ENCODE results near the gene TSHZ2.

- TF ChIP-seq, protein P1, sequence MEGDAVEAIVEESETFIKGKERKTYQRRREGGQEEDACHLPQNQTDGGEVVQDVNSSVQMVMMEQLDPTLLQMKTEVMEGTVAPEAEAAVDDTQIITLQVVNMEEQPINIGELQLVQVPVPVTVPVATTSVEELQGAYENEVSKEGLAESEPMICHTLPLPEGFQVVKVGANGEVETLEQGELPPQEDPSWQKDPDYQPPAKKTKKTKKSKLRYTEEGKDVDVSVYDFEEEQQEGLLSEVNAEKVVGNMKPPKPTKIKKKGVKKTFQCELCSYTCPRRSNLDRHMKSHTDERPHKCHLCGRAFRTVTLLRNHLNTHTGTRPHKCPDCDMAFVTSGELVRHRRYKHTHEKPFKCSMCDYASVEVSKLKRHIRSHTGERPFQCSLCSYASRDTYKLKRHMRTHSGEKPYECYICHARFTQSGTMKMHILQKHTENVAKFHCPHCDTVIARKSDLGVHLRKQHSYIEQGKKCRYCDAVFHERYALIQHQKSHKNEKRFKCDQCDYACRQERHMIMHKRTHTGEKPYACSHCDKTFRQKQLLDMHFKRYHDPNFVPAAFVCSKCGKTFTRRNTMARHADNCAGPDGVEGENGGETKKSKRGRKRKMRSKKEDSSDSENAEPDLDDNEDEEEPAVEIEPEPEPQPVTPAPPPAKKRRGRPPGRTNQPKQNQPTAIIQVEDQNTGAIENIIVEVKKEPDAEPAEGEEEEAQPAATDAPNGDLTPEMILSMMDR (IDR thresholded peaks at IDR 0.05; ENCODE audit: low read length): no peak
- no peak for TF ChIP-seq EZH2 (IDR thresholded peaks at IDR 0.05; ENCODE audit: borderline replicate concordance, low read length)
These were observed 239.9 kb downstream of the TSHZ2 start for GRCh38 chr20:53212018-53212417.

All from OCI-LY1 (cell line).